Measurements from ENCODE around the gene ORM1. TPM values are rescaled to one million over a fixed set of nuclear protein-coding genes. Genes with fewer than 3 reads are reported as not detected.

ORM1 gene
- total RNA-seq, 1 experiment from 2014 or later, result 4.4 TPM

- Histone ChIP-seq H3K27me3 (ENCODE audit: insufficient read depth, low read length) (no peaks in the 10 kb centered on the region), H4K5ac (ENCODE audit: insufficient read length, low read depth, low read length) (no peak overlapping the region), H2AFZ (ENCODE audit: low read length) (no peak overlapping the region), H4K8ac (replicated peaks; ENCODE audit: insufficient read length, low read depth, low read length) (no peak overlapping the region), H3K56ac (ENCODE audit: insufficient read length, low read depth, low read length) (no peak overlapping the region), H3K9ac (ENCODE audit: extremely low read depth, insufficient read length, low read length) (no peak overlapping the region), H2BK120ac (ENCODE audit: low read depth, low read length, poor library complexity, severe bottlenecking) (no peak overlapping the region), H3K27ac (ENCODE audit: insufficient read length, low read depth, low read length) (no peak overlapping the region), H2BK15ac (ENCODE audit: low read depth, low read length) (no peak overlapping the region), H3K23ac (ENCODE audit: insufficient read length, low read depth, low read length) (no peak overlapping the region), H3K4me2 (ENCODE audit: insufficient read depth, insufficient read length, low read length) (no peak overlapping the region), H3K4me1 (ENCODE audit: insufficient read depth, low read length) (peaks cover 4% of the 10 kb centered on the region), H3K14ac (ENCODE audit: insufficient read depth, low read length) (peak overlapping the region; percentile 16), H3K18ac (ENCODE audit: insufficient read length, low read depth, low read length) (peak overlapping the region; percentile 51), H3K79me1 (ENCODE audit: insufficient read depth, low read depth, low read length, poor library complexity, severe bottlenecking) (no peaks in the 10 kb centered on the region), H3T11ph (ENCODE audit: low read length) (no peak overlapping the region), H2BK20ac (ENCODE audit: low read depth, low read length, poor library complexity, severe bottlenecking) (no peak overlapping the region), H3K9me3 (ENCODE audit: control insufficient read depth, low read depth, low read length) (no peaks in the 10 kb centered on the region), H2AK5ac (ENCODE audit: insufficient read length, low read length) (no peak overlapping the region), H2BK12ac (ENCODE audit: insufficient read length, low read depth, low read length) (no peak overlapping the region), H3K79me2 (ENCODE audit: insufficient read depth, low read length) (no peaks in the 10 kb centered on the region), H3K4ac (ENCODE audit: low read depth, low read length) (no peak overlapping the region), H4K20me1 (ENCODE audit: control insufficient read depth, insufficient read depth, insufficient read length) (no peaks in the 10 kb centered on the region), H3K23me2 (ENCODE audit: insufficient read length, low read depth, low read length, poor library complexity, severe bottlenecking) (no peaks in the 10 kb centered on the region), H2BK5ac (ENCODE audit: insufficient read length, low read length) (no peak overlapping the region), H4K91ac (ENCODE audit: insufficient read length, low read depth, low read length) (peak overlapping the region; percentile 48)
- H3K9me3 Mint-ChIP-seq, result no peaks in the 10 kb centered on the region
- no peak overlapping the region for H3K4me3 Mint-ChIP-seq
- peaks cover 41 to 73% (median 59%) of the 10 kb centered on the region in 3 experiments; a peak in 6 of 7 replicates for H3K36me3 Mint-ChIP-seq (ENCODE audit: insufficient read depth in 1 of 3, low read depth in 3 of 3)
- WGBS (ENCODE audit: extremely low coverage, insufficient read length, low lambda C conversion rate), result no CpG with 5 or more reads among the region's 9 CpGs
- H3K27me3 Mint-ChIP-seq (ENCODE audit: low read depth), result no peaks in the 10 kb centered on the region; the same call in 1 of the 2 replicates
- no peak for TF ChIP-seq CTCF (conservative IDR thresholded peaks at IDR 0.05)
- H3K4me1 Mint-ChIP-seq, result peaks cover 14 to 20% of the 10 kb centered on the region in 2 experiments
- DNase-seq, result peak; percentile 87
- H3K27ac Mint-ChIP-seq, result peak overlapping the region; percentile 29 to 98 (median 86)
Measured at GRCh38 chr9:114348906-114349482, 26.1 kb downstream of the ORM1 start.
